Thyroid gland (tissue), 4 donors: ENCODE measurements around the gene LRFN4.

Experiments used
- CTCF ChIP-seq, 6 experiments: fragments of 200-600 bp in 3 of 6; fragments of 450-650 bp in 3 of 6; sonication (generic) in 3 of 6; IDR thresholded peaks; one replicate each; pipeline ENCODE4 v1.5.1; 2016 to 2019; ENCODE audit warnings: antibody characterized with exemption in 6 of 6, mild to moderate bottlenecking in 2 of 6, inconsistent platforms in 1 of 6, moderate library complexity in 1 of 6
- POLR2A ChIP-seq, 2 donors: fragments of 450-650 bp; IDR thresholded peaks; one replicate each; pipeline ENCODE4 v1.6.1; 2017; ENCODE audit warnings: antibody characterized with exemption in 2 of 2, mild to moderate bottlenecking in 2 of 2, moderate library complexity in 1 of 2

GRCh38 chr11:66815646-66816045 lies 41.2 kb upstream of the LRFN4 start:
- TF ChIP-seq CTCF (IDR thresholded peaks at IDR 0.05) (no peak), POLR2A (IDR thresholded peaks at IDR 0.05) (no peak)
